ENCODE data around the gene ST3GAL3. TPM values are rescaled to one million over a fixed set of nuclear protein-coding genes. Genes with fewer than 3 reads are reported as not detected.

The ST3GAL3 gene
- polyA plus RNA-seq, 2 of the 4 experiments (the other 2 are of a cell fraction): 2.5 to 4.0 TPM

DNA sequence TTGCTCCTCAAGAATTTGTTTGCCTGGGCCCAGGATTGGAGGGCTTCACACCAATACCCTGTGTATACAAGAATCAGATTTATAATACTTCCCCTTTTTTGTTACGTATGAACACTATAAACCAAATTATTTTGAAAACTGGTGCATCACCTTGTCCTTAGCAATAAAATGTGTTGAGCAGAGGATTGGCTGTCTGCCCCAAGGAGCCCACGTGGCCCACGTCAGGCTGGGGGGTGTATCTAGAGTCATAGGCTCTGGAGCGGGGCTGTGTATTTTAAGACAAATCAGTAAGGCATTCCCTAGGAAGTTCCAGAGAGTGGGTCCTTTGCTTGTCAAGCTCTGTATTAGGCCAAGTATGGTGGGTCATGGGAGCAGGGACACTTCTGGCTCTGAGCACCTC lies 2.0 kb upstream of the ST3GAL3 start:
- ChIA-PET POLR2A (interaction anchor here (1.0 to 2.2 kb wide), 2 partner anchors 55 kb away, joined by 5 to 15 read pairs; partner anchors contain the start of gene KDM4A), CTCF (interaction anchor here (1.6 kb wide), 1 partner anchor 175 kb away, joined by 3 read pairs; no protein-coding TSS in a partner anchor)
- H3K4me2 ChIP-seq: no peak overlapping the region
- H3K4me1 ChIP-seq: peaks cover 22% of the 10 kb centered on the region; the same call in 2 of the 3 replicates
- no peak for ATAC-seq
- TF ChIP-seq, protein P1, sequence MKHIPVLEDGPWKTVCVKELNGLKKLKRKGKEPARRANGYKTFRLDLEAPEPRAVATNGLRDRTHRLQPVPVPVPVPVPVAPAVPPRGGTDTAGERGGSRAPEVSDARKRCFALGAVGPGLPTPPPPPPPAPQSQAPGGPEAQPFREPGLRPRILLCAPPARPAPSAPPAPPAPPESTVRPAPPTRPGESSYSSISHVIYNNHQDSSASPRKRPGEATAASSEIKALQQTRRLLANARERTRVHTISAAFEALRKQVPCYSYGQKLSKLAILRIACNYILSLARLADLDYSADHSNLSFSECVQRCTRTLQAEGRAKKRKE (CRISPR knock-in tag; IDR thresholded peaks at IDR 0.05; ENCODE audit: low read depth): no peak
- TF ChIP-seq RARB (CRISPR knock-in tag; IDR thresholded peaks at IDR 0.05) (no peak), TFCP2L1 (CRISPR knock-in tag; IDR thresholded peaks at IDR 0.05) (no peak), RAD21 (conservative IDR thresholded peaks at IDR 0.05 in 1 of 2, IDR thresholded peaks at IDR 0.05 in 1 of 2) (no peak), JUN (IDR thresholded peaks at IDR 0.05) (no peak), POLR2A (IDR thresholded peaks at IDR 0.05; ENCODE audit: low read length) (no peak), RCOR1 (IDR thresholded peaks at IDR 0.05; ENCODE audit: low read depth, low read length) (no peak), RFX5 (IDR thresholded peaks at IDR 0.05) (no peak), EHF (CRISPR knock-in tag; IDR thresholded peaks at IDR 0.05) (no peak)
- TF ChIP-seq, protein P2, sequence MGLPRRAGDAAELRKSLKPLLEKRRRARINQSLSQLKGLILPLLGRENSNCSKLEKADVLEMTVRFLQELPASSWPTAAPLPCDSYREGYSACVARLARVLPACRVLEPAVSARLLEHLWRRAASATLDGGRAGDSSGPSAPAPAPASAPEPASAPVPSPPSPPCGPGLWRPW (IDR thresholded peaks at IDR 0.05): no peak
- TF ChIP-seq, protein P3, sequence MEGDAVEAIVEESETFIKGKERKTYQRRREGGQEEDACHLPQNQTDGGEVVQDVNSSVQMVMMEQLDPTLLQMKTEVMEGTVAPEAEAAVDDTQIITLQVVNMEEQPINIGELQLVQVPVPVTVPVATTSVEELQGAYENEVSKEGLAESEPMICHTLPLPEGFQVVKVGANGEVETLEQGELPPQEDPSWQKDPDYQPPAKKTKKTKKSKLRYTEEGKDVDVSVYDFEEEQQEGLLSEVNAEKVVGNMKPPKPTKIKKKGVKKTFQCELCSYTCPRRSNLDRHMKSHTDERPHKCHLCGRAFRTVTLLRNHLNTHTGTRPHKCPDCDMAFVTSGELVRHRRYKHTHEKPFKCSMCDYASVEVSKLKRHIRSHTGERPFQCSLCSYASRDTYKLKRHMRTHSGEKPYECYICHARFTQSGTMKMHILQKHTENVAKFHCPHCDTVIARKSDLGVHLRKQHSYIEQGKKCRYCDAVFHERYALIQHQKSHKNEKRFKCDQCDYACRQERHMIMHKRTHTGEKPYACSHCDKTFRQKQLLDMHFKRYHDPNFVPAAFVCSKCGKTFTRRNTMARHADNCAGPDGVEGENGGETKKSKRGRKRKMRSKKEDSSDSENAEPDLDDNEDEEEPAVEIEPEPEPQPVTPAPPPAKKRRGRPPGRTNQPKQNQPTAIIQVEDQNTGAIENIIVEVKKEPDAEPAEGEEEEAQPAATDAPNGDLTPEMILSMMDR (IDR thresholded peaks at IDR 0.05): no peak
- H3K4me3 ChIP-seq: no peak overlapping the region
- no peaks in the 10 kb centered on the region for H3K9me3 ChIP-seq
- no peak for DNase-seq (ENCODE audit: low read depth in 1 of 2, low spot score in 1 of 2)
- H3K27ac ChIP-seq: no peak overlapping the region
- FAIRE-seq: no peak
- WGBS (ENCODE audit: missing lambda C conversion rate): 66% methylated on average over 4 of the region's 4 CpGs

DNA sequence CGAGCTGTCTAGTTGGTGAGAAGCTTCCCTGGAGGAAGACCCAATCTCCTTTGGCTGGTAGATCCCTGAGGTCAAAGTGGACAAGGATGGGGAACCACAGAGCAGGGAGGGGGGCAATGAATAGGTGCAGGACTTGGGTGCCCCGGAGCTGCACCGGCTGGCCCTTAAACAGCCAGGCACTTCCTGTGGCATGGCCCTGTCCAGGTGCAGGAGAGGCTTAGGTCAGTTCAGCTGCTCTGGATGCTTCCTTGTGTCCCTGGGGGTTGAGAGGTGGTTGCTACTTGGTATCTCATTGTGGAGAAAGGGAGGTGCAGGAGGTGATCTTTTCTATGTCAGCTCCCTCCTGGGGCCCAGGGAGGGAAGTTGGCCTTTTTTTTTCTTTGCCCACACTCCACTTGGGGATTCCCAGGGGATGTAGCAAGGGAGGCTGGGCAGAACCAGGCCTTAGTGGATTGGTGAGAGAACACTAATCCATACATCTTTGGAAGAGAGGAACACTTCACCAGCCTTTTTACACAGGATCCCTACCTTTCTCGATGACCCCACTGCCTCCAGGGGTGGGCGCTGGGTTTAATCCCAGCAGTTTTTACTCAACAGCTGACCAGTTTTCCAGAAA lies 1.2 kb upstream of the ST3GAL3 start:
- DNase-seq (ENCODE audit: low read depth in 1 of 2, low spot score in 1 of 2): peak in 1 of 2 experiments; percentile 4
- 71% methylated on average over 5 of the region's 5 CpGs for WGBS (ENCODE audit: missing lambda C conversion rate)
- H3K9me3 ChIP-seq: no peaks in the 10 kb centered on the region
- peaks cover 29% of the 10 kb centered on the region for H3K4me1 ChIP-seq
- POLR2A ChIA-PET: interaction anchor here (1.0 to 2.2 kb wide), 3 partner anchors 10 to 55 kb away, joined by 3 to 15 read pairs (median 3); partner anchors contain the start of gene KDM4A
- peak overlapping the region; percentile 75; the same call in 2 of the 3 replicates for H3K4me3 ChIP-seq
- FAIRE-seq: no peak
- peak; percentile 2 to 5; a peak in 2 of 6 replicates for ATAC-seq
- peak overlapping the region; percentile 93 to 98 for H3K27ac ChIP-seq
- peak overlapping the region; percentile 96 for H3K4me2 ChIP-seq
- TF ChIP-seq JUNB (IDR thresholded peaks at IDR 0.05): no peak
- no peak for TF ChIP-seq RARB (CRISPR knock-in tag; IDR thresholded peaks at IDR 0.05)
- no peak for TF ChIP-seq KDM1A (IDR thresholded peaks at IDR 0.05; ENCODE audit: low read depth)
- TF ChIP-seq, protein P4, sequence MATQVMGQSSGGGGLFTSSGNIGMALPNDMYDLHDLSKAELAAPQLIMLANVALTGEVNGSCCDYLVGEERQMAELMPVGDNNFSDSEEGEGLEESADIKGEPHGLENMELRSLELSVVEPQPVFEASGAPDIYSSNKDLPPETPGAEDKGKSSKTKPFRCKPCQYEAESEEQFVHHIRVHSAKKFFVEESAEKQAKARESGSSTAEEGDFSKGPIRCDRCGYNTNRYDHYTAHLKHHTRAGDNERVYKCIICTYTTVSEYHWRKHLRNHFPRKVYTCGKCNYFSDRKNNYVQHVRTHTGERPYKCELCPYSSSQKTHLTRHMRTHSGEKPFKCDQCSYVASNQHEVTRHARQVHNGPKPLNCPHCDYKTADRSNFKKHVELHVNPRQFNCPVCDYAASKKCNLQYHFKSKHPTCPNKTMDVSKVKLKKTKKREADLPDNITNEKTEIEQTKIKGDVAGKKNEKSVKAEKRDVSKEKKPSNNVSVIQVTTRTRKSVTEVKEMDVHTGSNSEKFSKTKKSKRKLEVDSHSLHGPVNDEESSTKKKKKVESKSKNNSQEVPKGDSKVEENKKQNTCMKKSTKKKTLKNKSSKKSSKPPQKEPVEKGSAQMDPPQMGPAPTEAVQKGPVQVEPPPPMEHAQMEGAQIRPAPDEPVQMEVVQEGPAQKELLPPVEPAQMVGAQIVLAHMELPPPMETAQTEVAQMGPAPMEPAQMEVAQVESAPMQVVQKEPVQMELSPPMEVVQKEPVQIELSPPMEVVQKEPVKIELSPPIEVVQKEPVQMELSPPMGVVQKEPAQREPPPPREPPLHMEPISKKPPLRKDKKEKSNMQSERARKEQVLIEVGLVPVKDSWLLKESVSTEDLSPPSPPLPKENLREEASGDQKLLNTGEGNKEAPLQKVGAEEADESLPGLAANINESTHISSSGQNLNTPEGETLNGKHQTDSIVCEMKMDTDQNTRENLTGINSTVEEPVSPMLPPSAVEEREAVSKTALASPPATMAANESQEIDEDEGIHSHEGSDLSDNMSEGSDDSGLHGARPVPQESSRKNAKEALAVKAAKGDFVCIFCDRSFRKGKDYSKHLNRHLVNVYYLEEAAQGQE (IDR thresholded peaks at IDR 0.05): no peak
- TF ChIP-seq ZNF302 (CRISPR knock-in tag; IDR thresholded peaks at IDR 0.05): no peak
- no peak for TF ChIP-seq KDM5A (IDR thresholded peaks at IDR 0.05)
- no peak for TF ChIP-seq FOSB (CRISPR knock-in tag; IDR thresholded peaks at IDR 0.05)
- TF ChIP-seq SREBF2 (IDR thresholded peaks at IDR 0.05): no peak
- no peak for TF ChIP-seq RAD21 (conservative IDR thresholded peaks at IDR 0.05 in 1 of 2, IDR thresholded peaks at IDR 0.05 in 1 of 2)
- TF ChIP-seq FOSL2 (IDR thresholded peaks at IDR 0.05): no peak
- no peak for TF ChIP-seq FOSL2 (CRISPR knock-in tag; IDR thresholded peaks at IDR 0.05)
- no peak for TF ChIP-seq ZC3H11A (IDR thresholded peaks at IDR 0.05)
- TF ChIP-seq, protein P5, sequence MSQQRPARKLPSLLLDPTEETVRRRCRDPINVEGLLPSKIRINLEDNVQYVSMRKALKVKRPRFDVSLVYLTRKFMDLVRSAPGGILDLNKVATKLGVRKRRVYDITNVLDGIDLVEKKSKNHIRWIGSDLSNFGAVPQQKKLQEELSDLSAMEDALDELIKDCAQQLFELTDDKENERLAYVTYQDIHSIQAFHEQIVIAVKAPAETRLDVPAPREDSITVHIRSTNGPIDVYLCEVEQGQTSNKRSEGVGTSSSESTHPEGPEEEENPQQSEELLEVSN (IDR thresholded peaks at IDR 0.05; ENCODE audit: borderline replicate concordance, low read depth): no peak
- no peak for TF ChIP-seq POLR2A (IDR thresholded peaks at IDR 0.05; ENCODE audit: low read length)
- TF ChIP-seq PHF8 (IDR thresholded peaks at IDR 0.05; ENCODE audit: borderline replicate concordance, low read depth): no peak
- CTCF ChIA-PET: interaction anchor here (1.0 to 1.6 kb wide), 4 partner anchors 14 to 176 kb away, joined by 3 to 4 read pairs (median 3); no protein-coding TSS in a partner anchor
